ENCODE results near the gene TGM4.

- TF ChIP-seq, protein P1, sequence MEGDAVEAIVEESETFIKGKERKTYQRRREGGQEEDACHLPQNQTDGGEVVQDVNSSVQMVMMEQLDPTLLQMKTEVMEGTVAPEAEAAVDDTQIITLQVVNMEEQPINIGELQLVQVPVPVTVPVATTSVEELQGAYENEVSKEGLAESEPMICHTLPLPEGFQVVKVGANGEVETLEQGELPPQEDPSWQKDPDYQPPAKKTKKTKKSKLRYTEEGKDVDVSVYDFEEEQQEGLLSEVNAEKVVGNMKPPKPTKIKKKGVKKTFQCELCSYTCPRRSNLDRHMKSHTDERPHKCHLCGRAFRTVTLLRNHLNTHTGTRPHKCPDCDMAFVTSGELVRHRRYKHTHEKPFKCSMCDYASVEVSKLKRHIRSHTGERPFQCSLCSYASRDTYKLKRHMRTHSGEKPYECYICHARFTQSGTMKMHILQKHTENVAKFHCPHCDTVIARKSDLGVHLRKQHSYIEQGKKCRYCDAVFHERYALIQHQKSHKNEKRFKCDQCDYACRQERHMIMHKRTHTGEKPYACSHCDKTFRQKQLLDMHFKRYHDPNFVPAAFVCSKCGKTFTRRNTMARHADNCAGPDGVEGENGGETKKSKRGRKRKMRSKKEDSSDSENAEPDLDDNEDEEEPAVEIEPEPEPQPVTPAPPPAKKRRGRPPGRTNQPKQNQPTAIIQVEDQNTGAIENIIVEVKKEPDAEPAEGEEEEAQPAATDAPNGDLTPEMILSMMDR (conservative IDR thresholded peaks at IDR 0.05; ENCODE audit: low read depth in 2 of 2), result no peak
- no peak for TF ChIP-seq EZH2phosphoT487 (IDR thresholded peaks at IDR 0.05; ENCODE audit: unreplicated experiment)
- no peak for TF ChIP-seq JUNB (IDR thresholded peaks at IDR 0.05; ENCODE audit: unreplicated experiment)
- TF ChIP-seq REST (IDR thresholded peaks at IDR 0.05; ENCODE audit: unreplicated experiment), result no peak
- no peak for TF ChIP-seq POLR2AphosphoS5 (IDR thresholded peaks at IDR 0.05; ENCODE audit: low read depth)
- no peak for TF ChIP-seq EZH2 (IDR thresholded peaks at IDR 0.05; ENCODE audit: low read depth, unreplicated experiment)
- TF ChIP-seq STAT1 (IDR thresholded peaks at IDR 0.05; ENCODE audit: unreplicated experiment), result no peak
- no peak for TF ChIP-seq CREB1 (CRISPR knock-in tag; IDR thresholded peaks at IDR 0.05; ENCODE audit: low read depth)
- TF ChIP-seq ETS1 (IDR thresholded peaks at IDR 0.05), result no peak
Observed at GRCh38 chr3:44918087-44918486, 43.7 kb downstream of the TGM4 start.
